Mononuclear cell (primary cell): Measurements from ENCODE around the gene GSK3B. TPM values are rescaled to one million over a fixed set of nuclear protein-coding genes. Genes with fewer than 3 reads are reported as not detected.

Experiments
- H3K27me3 ChIP-seq: 2 replicates; pipeline ENCODE4 v1.6.0; 2011; ENCODE audit warnings: low read length, control low read depth; ENCODE audit not compliant: insufficient read depth
- H3K4me1 ChIP-seq: 2 replicates; pipeline ENCODE4 v1.5.1; 2011; ENCODE audit warnings: mild to moderate bottlenecking, low read length, control low read depth; ENCODE audit not compliant: insufficient read depth
- H3K4me3 ChIP-seq: 2 replicates; pipeline ENCODE4 v1.5.1; 2011; ENCODE audit warnings: mild to moderate bottlenecking, low read length, moderate library complexity
- H3K9me3 ChIP-seq: 2 replicates; pipeline ENCODE4 v1.5.1; 2011; ENCODE audit warnings: low read depth, mild to moderate bottlenecking, control low read depth, low read length
- total RNA-seq: library from RNA; depleted of rRNA; stranded (reverse); fragments of >200 nt; gene quantifications from one replicate; pipeline ENCODE4 v1.2.3, GENCODE V29; 2012

GSK3B gene
- total RNA-seq, 1 donor = 41.2 TPM

- Histone ChIP-seq H3K9me3 (peaks cover 17% of the 10 kb centered on the region), H3K4me1 (no peaks in the 10 kb centered on the region), H3K4me3 (no peak overlapping the region), H3K27me3 (no peaks in the 10 kb centered on the region)
Measured at GRCh38 chr3:119885746-119886530, 208.3 kb downstream of the GSK3B start.

GRCh38 chr3:119884161-119884557 lies 210.1 kb downstream of the GSK3B start:
- no peaks in the 10 kb centered on the region for H3K27me3 ChIP-seq
- H3K9me3 ChIP-seq = peaks cover 8% of the 10 kb centered on the region
- no peaks in the 10 kb centered on the region for H3K4me1 ChIP-seq
- no peak overlapping the region for H3K4me3 ChIP-seq

- H3K9me3 ChIP-seq = peaks cover 3% of the 10 kb centered on the region
- no peaks in the 10 kb centered on the region for H3K27me3 ChIP-seq
- H3K4me1 ChIP-seq = no peaks in the 10 kb centered on the region
- H3K4me3 ChIP-seq = no peak overlapping the region
Measured at GRCh38 chr3:119883461-119884160, 210.6 kb downstream of the GSK3B start.

GRCh38 chr3:119880966-119881365 lies 213.3 kb downstream of the GSK3B start:
- Histone ChIP-seq H3K9me3 (no peaks in the 10 kb centered on the region), H3K27me3 (no peaks in the 10 kb centered on the region), H3K4me3 (no peak overlapping the region), H3K4me1 (no peaks in the 10 kb centered on the region)

GRCh38 chr3:119873646-119874045 lies 220.6 kb downstream of the GSK3B start:
- Histone ChIP-seq H3K27me3 (no peaks in the 10 kb centered on the region), H3K9me3 (no peaks in the 10 kb centered on the region), H3K4me1 (no peaks in the 10 kb centered on the region), H3K4me3 (no peak overlapping the region)

- no peaks in the 10 kb centered on the region for H3K9me3 ChIP-seq
- H3K27me3 ChIP-seq = no peaks in the 10 kb centered on the region
- H3K4me3 ChIP-seq = no peak overlapping the region
- no peaks in the 10 kb centered on the region for H3K4me1 ChIP-seq
Measured at GRCh38 chr3:119872773-119873172, 221.5 kb downstream of the GSK3B start.

- Histone ChIP-seq H3K27me3 (no peaks in the 10 kb centered on the region), H3K4me1 (no peaks in the 10 kb centered on the region), H3K9me3 (no peaks in the 10 kb centered on the region), H3K4me3 (no peak overlapping the region)
Measured at GRCh38 chr3:119871571-119871970, 222.7 kb downstream of the GSK3B start.

- H3K27me3 ChIP-seq = no peaks in the 10 kb centered on the region
- H3K9me3 ChIP-seq = no peaks in the 10 kb centered on the region
- H3K4me3 ChIP-seq = no peak overlapping the region
- H3K4me1 ChIP-seq = no peaks in the 10 kb centered on the region
Measured at GRCh38 chr3:119870512-119870911, 223.7 kb downstream of the GSK3B start.

GRCh38 chr3:119864476-119864875 lies 229.8 kb downstream of the GSK3B start:
- H3K4me1 ChIP-seq = no peaks in the 10 kb centered on the region
- H3K4me3 ChIP-seq = no peak overlapping the region
- H3K9me3 ChIP-seq = no peaks in the 10 kb centered on the region
- H3K27me3 ChIP-seq = no peaks in the 10 kb centered on the region

GRCh38 chr3:119862616-119863015 lies 231.6 kb downstream of the GSK3B start:
- Histone ChIP-seq H3K4me3 (no peak overlapping the region), H3K9me3 (no peaks in the 10 kb centered on the region), H3K27me3 (no peaks in the 10 kb centered on the region), H3K4me1 (no peaks in the 10 kb centered on the region)

GRCh38 chr3:119861681-119862080 lies 232.6 kb downstream of the GSK3B start:
- Histone ChIP-seq H3K9me3 (no peaks in the 10 kb centered on the region), H3K4me3 (no peak overlapping the region), H3K27me3 (no peaks in the 10 kb centered on the region), H3K4me1 (no peaks in the 10 kb centered on the region)

- no peak overlapping the region for H3K4me3 ChIP-seq
- H3K27me3 ChIP-seq = no peaks in the 10 kb centered on the region
- H3K4me1 ChIP-seq = no peaks in the 10 kb centered on the region
- H3K9me3 ChIP-seq = no peaks in the 10 kb centered on the region
Measured at GRCh38 chr3:119859728-119860127, 234.5 kb downstream of the GSK3B start.

GRCh38 chr3:119858957-119859356 lies 235.3 kb downstream of the GSK3B start:
- no peaks in the 10 kb centered on the region for H3K27me3 ChIP-seq
- no peaks in the 10 kb centered on the region for H3K4me1 ChIP-seq
- no peak overlapping the region for H3K4me3 ChIP-seq
- H3K9me3 ChIP-seq = no peaks in the 10 kb centered on the region

- H3K4me1 ChIP-seq = no peaks in the 10 kb centered on the region
- no peaks in the 10 kb centered on the region for H3K27me3 ChIP-seq
- H3K4me3 ChIP-seq = no peak overlapping the region
- no peaks in the 10 kb centered on the region for H3K9me3 ChIP-seq
Measured at GRCh38 chr3:119856695-119857094, 237.6 kb downstream of the GSK3B start.

- no peaks in the 10 kb centered on the region for H3K4me1 ChIP-seq
- H3K27me3 ChIP-seq = no peaks in the 10 kb centered on the region
- H3K4me3 ChIP-seq = no peak overlapping the region
- H3K9me3 ChIP-seq = no peaks in the 10 kb centered on the region
Measured at GRCh38 chr3:119849126-119849525, 245.1 kb downstream of the GSK3B start.
